HepG2 (cell line): ENCODE data around the gene GIPC1. TPM values are rescaled to one million over a fixed set of nuclear protein-coding genes. Genes with fewer than 3 reads are reported as not detected.

Source experiments
- ATRX ChIP-seq: sonication (generic); formaldehyde crosslinking; IDR thresholded peaks from 2 replicates; pipeline ENCODE4 v1.4.0; 2020; ENCODE audit warnings: missing genetic modification reagents, borderline replicate concordance
- FOSL2 ChIP-seq: sonication (generic); formaldehyde crosslinking; IDR thresholded peaks from 2 replicates; pipeline ENCODE4 v1.4.0; 2020; ENCODE audit warnings: missing genetic modification reagents
- HNRNPK ChIP-seq: fragments of 200-400 bp; formaldehyde crosslinking; IDR thresholded peaks from 2 replicates; pipeline ENCODE4 v1.6.1; 2018; ENCODE audit warnings: low read length, low read depth, moderate library complexity, mild to moderate bottlenecking; ENCODE audit not compliant: poor library complexity, severe bottlenecking
- MED1 ChIP-seq: sonication (generic); formaldehyde crosslinking; IDR thresholded peaks from 2 replicates; pipeline ENCODE4 v1.4.0; 2020; ENCODE audit warnings: missing genetic modification reagents
- NCOA2 ChIP-seq: sonication (generic); formaldehyde crosslinking; IDR thresholded peaks from 2 replicates; pipeline ENCODE4 v1.8.0; 2022; ENCODE audit warnings: inconsistent platforms
- NONO ChIP-seq, 2 experiments: fragments of 450-650 bp in 1 of 2; sonication (generic) in 1 of 2; formaldehyde crosslinking in 1 of 2; IDR thresholded peaks in 1 of 2; conservative IDR thresholded peaks in 1 of 2; 2 replicates each; pipeline versions ENCODE4 v1.6.1 to v1.8.0; 2017 to 2022; ENCODE audit warnings: mild to moderate bottlenecking in 1 of 2, missing genetic modification reagents in 1 of 2, moderate library complexity in 1 of 2
- RAD51 ChIP-seq: fragments of 450-650 bp; IDR thresholded peaks from 2 replicates; pipeline ENCODE4 v1.6.1; 2016; ENCODE audit warnings: borderline replicate concordance
- RBFOX2 ChIP-seq: fragments of 200-400 bp; formaldehyde crosslinking; IDR thresholded peaks from 2 replicates; pipeline ENCODE4 v1.6.1; 2017; ENCODE audit warnings: low read depth, mild to moderate bottlenecking, low read length
- RXRB ChIP-seq: IDR thresholded peaks from 2 replicates; pipeline ENCODE4 v1.6.1; 2016; ENCODE audit warnings: borderline replicate concordance, missing genetic modification reagents, missing compliant biosample characterization
- ZBTB7B ChIP-seq: sonication (generic); formaldehyde crosslinking; IDR thresholded peaks from 2 replicates; pipeline ENCODE4 v1.4.0; 2020; ENCODE audit warnings: missing genetic modification reagents
- ZFAT ChIP-seq: sonication (generic); formaldehyde crosslinking; conservative IDR thresholded peaks from 2 replicates; pipeline ENCODE4 v1.8.1; 2023; ENCODE audit warnings: missing genetic modification reagents, inconsistent platforms
- ZNF546 ChIP-seq: sonication (generic); formaldehyde crosslinking; conservative IDR thresholded peaks from 2 replicates; pipeline ENCODE4 v1.8.1; 2023; ENCODE audit warnings: mild to moderate bottlenecking, missing genetic modification reagents
- ZNF670 ChIP-seq: sonication (generic); formaldehyde crosslinking; IDR thresholded peaks from 2 replicates; pipeline ENCODE4 v1.8.0; 2022; ENCODE audit warnings: mild to moderate bottlenecking, missing genetic modification reagents, borderline replicate concordance
- ZSCAN20 ChIP-seq: sonication (generic); formaldehyde crosslinking; IDR thresholded peaks from 2 replicates; pipeline ENCODE4 v1.4.0; 2020; ENCODE audit warnings: missing genetic modification reagents, mild to moderate bottlenecking, borderline replicate concordance
- polyA plus RNA-seq, 8 experiments: library from polyadenylated mRNA; depleted of rRNA in 3 of 8; stranded (reverse) in 7 of 8; unstranded in 1 of 8; fragments of >200 nt; fragmentation: Illumina TruSeq in 4 of 8; extraction: Trizol in 4 of 8; gene quantifications; 2 replicates each; pipeline versions ENCODE4 v1.2.1 to v1.2.3, GENCODE V29; 2011 to 2016; ENCODE audit warnings: low read depth in 4 of 8, missing spikeins in 1 of 8, mixed read lengths in 1 of 8; ENCODE audit not compliant: insufficient read depth in 1 of 8
- total RNA-seq, 5 experiments: library from RNA; depleted of rRNA; stranded (reverse); fragments of >200 nt; fragmentation: Illumina TruSeq; extraction: Trizol; gene quantifications; 2 replicates each; pipeline ENCODE4 v1.2.3, GENCODE V29; 2016; ENCODE audit warnings: low read depth in 1 of 5
- TF ChIP-seq, protein P1 (sequence below): sonication (generic); formaldehyde crosslinking; IDR thresholded peaks from 2 replicates; pipeline ENCODE4 v1.8.1; 2022; ENCODE audit warnings: low read depth, mild to moderate bottlenecking, missing genetic modification reagents
- TF ChIP-seq, protein P2 (sequence below), 2 experiments: sonication (generic) in 1 of 2; formaldehyde crosslinking in 1 of 2; IDR thresholded peaks; 2 replicates each; pipeline versions ENCODE4 v1.5.1 to v1.6.1; 2011 to 2020; ENCODE audit warnings: borderline replicate concordance in 1 of 2, low read depth in 1 of 2, low read length in 1 of 2, mild to moderate bottlenecking in 1 of 2, missing genetic modification reagents in 1 of 2, moderate library complexity in 1 of 2
- TF ChIP-seq, protein P3 (sequence below): sonication (generic); formaldehyde crosslinking; IDR thresholded peaks from 2 replicates; pipeline ENCODE4 v1.4.0; 2020; ENCODE audit warnings: missing genetic modification reagents

GIPC1 gene
- total and polyA plus RNA-seq, 2 of the 13 experiments (the other 11 are each of a cell fraction or from before 2014, with no cell fraction given) = 27.1 to 48.1 TPM

DNA sequence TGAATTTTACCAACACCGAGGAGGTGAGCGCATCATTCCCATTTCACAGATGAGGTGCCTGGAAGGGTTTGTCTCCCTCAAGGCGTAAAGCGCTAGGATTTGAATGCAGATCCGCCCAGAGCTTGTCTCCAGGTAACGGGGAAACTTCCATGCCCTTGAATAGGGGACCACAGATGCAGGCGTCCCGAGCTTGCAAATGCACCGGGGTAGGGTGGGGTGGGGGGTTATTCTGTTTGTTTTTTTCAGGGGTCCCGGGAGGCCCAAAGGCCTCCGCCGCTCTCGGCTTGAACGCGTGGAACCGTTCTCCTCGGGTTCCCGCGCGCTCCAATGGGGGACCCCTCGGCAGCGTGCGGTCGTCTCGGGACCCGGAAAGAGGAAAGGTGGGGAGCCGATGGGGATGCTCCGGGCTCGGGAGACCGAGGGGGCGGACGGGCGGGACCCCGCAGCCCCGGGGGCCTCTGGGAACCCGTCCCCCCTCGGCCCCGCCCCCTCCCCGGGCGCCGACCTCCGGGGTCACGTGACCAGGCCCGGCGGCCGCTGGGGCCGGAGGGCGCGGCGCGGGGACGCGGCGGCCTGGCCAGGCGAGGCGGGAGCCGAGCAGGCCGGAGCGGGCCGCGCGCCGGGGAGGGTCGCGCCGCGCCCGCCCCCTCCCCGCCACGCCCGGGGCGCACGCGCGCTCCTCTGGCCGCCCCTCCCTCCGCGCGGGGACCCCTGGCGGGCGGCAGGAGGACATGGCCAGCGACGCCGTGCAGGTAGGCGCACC, 63.0 kb downstream of the GIPC1 start, which contains the start of gene PKN1 (continued):
- TF ChIP-seq ZBTB7B (CRISPR knock-in tag) (0 out of 2 replicates have a peak, but pooled peaks have one; percentile 27), RXRB (CRISPR knock-in tag) (0 out of 2 replicates have a peak, but pooled peaks have one; percentile 12), RBFOX2 (peak; percentile 34; the same call in 1 of the 2 replicates), ATRX (CRISPR knock-in tag) (no peak), ZFAT (CRISPR knock-in tag) (no peak), MED1 (0 out of 2 replicates have a peak, but pooled peaks have one; percentile 21), ZNF670 (CRISPR knock-in tag) (no peak), ZSCAN20 (CRISPR knock-in tag) (no peak), NCOA2 (CRISPR knock-in tag) (no peak), RAD51 (peak; percentile 46; the same call in 1 of the 2 replicates), HNRNPK (peak; percentile 5), FOSL2 (0 out of 2 replicates have a peak, but pooled peaks have one; percentile 5), NONO (IDR thresholded peaks at IDR 0.05) (no peak), NONO (CRISPR knock-in tag; conservative IDR thresholded peaks at IDR 0.05) (0 out of 2 replicates have a peak, but pooled peaks have one; percentile 17), ZNF546 (CRISPR knock-in tag) (no peak)
- TF ChIP-seq, protein P1, sequence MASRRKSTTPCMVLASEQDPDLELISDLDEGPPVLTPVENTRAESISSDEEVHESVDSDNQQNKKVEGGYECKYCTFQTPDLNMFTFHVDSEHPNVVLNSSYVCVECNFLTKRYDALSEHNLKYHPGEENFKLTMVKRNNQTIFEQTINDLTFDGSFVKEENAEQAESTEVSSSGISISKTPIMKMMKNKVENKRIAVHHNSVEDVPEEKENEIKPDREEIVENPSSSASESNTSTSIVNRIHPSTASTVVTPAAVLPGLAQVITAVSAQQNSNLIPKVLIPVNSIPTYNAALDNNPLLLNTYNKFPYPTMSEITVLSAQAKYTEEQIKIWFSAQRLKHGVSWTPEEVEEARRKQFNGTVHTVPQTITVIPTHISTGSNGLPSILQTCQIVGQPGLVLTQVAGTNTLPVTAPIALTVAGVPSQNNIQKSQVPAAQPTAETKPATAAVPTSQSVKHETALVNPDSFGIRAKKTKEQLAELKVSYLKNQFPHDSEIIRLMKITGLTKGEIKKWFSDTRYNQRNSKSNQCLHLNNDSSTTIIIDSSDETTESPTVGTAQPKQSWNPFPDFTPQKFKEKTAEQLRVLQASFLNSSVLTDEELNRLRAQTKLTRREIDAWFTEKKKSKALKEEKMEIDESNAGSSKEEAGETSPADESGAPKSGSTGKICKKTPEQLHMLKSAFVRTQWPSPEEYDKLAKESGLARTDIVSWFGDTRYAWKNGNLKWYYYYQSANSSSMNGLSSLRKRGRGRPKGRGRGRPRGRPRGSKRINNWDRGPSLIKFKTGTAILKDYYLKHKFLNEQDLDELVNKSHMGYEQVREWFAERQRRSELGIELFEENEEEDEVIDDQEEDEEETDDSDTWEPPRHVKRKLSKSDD (CRISPR knock-in tag) = no peak
- TF ChIP-seq, protein P2, sequence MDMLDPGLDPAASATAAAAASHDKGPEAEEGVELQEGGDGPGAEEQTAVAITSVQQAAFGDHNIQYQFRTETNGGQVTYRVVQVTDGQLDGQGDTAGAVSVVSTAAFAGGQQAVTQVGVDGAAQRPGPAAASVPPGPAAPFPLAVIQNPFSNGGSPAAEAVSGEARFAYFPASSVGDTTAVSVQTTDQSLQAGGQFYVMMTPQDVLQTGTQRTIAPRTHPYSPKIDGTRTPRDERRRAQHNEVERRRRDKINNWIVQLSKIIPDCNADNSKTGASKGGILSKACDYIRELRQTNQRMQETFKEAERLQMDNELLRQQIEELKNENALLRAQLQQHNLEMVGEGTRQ (IDR thresholded peaks at IDR 0.05; ENCODE audit: low read depth, low read length) = 0 out of 2 replicates have a peak, but pooled peaks have one; percentile 23
- TF ChIP-seq, protein P2 (CRISPR knock-in tag; IDR thresholded peaks at IDR 0.05; ENCODE audit: borderline replicate concordance) = no peak
- TF ChIP-seq, protein P3, sequence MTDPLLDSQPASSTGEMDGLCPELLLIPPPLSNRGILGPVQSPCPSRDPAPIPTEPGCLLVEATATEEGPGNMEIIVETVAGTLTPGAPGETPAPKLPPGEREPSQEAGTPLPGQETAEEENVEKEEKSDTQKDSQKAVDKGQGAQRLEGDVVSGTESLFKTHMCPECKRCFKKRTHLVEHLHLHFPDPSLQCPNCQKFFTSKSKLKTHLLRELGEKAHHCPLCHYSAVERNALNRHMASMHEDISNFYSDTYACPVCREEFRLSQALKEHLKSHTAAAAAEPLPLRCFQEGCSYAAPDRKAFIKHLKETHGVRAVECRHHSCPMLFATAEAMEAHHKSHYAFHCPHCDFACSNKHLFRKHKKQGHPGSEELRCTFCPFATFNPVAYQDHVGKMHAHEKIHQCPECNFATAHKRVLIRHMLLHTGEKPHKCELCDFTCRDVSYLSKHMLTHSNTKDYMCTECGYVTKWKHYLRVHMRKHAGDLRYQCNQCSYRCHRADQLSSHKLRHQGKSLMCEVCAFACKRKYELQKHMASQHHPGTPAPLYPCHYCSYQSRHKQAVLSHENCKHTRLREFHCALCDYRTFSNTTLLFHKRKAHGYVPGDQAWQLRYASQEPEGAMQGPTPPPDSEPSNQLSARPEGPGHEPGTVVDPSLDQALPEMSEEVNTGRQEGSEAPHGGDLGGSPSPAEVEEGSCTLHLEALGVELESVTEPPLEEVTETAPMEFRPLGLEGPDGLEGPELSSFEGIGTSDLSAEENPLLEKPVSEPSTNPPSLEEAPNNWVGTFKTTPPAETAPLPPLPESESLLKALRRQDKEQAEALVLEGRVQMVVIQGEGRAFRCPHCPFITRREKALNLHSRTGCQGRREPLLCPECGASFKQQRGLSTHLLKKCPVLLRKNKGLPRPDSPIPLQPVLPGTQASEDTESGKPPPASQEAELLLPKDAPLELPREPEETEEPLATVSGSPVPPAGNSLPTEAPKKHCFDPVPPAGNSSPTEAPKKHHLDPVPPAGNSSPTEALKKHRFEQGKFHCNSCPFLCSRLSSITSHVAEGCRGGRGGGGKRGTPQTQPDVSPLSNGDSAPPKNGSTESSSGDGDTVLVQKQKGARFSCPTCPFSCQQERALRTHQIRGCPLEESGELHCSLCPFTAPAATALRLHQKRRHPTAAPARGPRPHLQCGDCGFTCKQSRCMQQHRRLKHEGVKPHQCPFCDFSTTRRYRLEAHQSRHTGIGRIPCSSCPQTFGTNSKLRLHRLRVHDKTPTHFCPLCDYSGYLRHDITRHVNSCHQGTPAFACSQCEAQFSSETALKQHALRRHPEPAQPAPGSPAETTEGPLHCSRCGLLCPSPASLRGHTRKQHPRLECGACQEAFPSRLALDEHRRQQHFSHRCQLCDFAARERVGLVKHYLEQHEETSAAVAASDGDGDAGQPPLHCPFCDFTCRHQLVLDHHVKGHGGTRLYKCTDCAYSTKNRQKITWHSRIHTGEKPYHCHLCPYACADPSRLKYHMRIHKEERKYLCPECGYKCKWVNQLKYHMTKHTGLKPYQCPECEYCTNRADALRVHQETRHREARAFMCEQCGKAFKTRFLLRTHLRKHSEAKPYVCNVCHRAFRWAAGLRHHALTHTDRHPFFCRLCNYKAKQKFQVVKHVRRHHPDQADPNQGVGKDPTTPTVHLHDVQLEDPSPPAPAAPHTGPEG (CRISPR knock-in tag) = no peak
